Tongue (tissue), 2 donors: Measurements from ENCODE around the gene NHSL2. TPM values are rescaled to one million over a fixed set of nuclear protein-coding genes. Genes with fewer than 3 reads are reported as not detected.

Experiments used
- DNase-seq: peaks from one replicate; pipeline ENCODE4 v3.0.0-alpha.2; 2015
- total RNA-seq: library from RNA; depleted of rRNA; stranded (reverse); fragments of >200 nt; gene quantifications from one replicate; pipeline ENCODE4 v1.2.3, GENCODE V29; 2014

Gene NHSL2
- total RNA-seq, 1 donor from 2014 or later: 10.2 TPM

GRCh38 chrX:71992711-71993110 is 82.1 kb downstream of the NHSL2 start:
- DNase-seq: no peak

- no peak for DNase-seq
These were observed 82.7 kb downstream of the NHSL2 start for GRCh38 chrX:71993371-71993770.

DNA sequence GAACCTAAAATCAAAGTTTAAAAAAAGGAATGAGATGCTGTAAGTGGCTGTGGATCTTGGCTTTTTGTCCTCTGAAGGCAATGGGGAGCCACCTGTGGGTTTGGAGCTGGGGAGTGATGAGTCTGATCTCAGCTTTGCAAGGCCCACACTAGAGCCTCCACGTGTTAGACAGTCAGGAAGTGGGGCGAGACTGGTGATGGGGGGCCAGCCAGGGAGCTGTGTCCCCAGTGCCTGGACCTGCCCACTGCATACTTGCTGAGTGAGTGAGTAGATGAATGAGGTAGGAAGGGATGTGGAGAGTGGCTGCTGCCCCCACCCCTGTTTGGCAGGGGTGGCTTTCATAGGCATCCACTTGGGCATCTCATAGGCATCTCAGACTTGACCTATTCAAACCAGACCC is 84.0 kb downstream of the NHSL2 start:
- DNase-seq: no peak

- no peak for DNase-seq
These were observed 84.5 kb downstream of the NHSL2 start for GRCh38 chrX:71995122-71995521.

DNA sequence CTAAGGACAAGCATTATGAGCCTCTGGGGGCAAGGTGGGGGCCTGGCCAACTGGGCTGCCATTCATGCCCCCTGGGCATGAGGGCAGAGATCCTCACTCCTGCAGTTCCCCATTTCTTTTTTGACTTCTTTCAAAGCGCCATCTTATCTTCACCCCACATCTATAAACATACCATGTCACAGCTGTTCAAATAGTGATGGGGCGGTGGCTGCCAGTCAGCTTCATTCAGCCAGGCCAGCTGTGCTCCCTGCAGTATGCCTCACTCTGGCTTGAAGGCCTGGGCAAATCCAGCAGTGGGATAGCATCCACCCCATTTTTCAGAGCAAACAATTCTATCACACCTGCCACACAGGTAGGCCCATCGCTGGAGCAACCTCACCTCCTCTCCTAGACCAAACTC is 85.5 kb downstream of the NHSL2 start:
- DNase-seq: no peak

DNA sequence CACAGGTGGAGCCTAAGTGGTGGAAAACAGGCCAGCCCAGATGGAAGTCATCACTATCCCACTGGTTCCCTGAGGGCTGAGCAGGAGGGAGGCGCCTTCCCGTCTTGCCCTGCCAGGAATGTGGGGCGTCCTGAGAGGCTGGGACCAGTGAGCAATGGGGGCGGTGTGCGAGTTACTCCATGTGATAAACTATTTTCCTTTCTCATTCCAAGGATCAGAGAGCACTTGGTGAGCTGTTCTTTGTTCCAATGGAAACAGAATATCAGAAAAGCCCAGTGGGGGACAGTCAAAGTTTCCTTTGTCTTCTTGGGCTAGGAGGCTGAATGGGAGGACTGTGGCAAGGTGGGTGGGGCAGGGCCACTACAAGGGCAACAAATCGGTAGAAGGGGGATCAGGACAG is 86.2 kb downstream of the NHSL2 start:
- DNase-seq: no peak

GRCh38 chrX:71997320-71997719 is 86.7 kb downstream of the NHSL2 start:
- DNase-seq: no peak

- DNase-seq: peak; percentile 49
These were observed 88.3 kb downstream of the NHSL2 start for GRCh38 chrX:71998836-71999509.

DNA sequence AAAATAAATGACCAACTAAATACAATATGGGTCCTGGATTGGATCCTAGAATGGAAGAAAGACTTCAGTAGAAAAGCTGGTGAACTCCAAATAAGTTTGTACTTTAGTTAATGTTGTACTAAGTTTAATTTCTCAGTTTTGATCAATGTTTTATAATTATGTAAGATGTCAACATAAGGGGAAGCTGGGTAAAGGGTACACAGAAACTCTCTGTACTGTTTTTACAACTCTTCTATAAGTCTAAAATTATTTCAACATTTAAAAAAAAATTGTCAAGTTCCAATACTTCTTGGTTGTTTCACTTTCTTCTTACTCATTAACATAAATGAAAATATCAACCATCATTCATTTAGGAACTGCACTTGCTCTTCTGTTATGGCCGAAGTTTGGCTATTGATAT is 88.9 kb downstream of the NHSL2 start:
- no peak for DNase-seq

GRCh38 chrX:72001471-72001870 is 90.8 kb downstream of the NHSL2 start:
- DNase-seq: no peak

- DNase-seq: no peak
These were observed 91.3 kb downstream of the NHSL2 start for GRCh38 chrX:72001906-72002305.

- no peak for DNase-seq
These were observed 92.2 kb downstream of the NHSL2 start for GRCh38 chrX:72002875-72003274.

GRCh38 chrX:72003811-72004750 is 93.4 kb downstream of the NHSL2 start:
- DNase-seq: peak; percentile 69

- no peak for DNase-seq
These were observed 94.4 kb downstream of the NHSL2 start for GRCh38 chrX:72005046-72005445.

- no peak for DNase-seq
These were observed 95.8 kb downstream of the NHSL2 start for GRCh38 chrX:72006461-72006860.

DNA sequence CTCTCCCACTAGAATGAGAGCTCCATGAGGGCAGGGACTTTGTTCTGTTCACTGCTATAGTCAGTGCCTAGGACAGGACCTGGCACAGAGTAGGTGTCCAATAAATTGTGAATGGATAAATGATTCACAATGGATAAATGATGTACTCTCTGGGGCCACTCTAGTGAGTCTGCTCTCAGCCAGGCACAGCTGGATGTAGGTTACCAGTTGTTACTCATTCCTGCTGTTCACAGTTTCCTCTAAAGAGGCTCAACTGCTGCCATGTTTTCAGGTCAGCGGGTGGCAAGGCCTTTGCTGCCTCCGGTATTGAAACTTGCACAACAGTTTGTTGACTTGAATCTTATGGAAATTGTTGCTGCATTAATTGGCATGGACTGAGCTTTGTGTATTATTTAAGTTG is 99.1 kb downstream of the NHSL2 start:
- no peak for DNase-seq

DNA sequence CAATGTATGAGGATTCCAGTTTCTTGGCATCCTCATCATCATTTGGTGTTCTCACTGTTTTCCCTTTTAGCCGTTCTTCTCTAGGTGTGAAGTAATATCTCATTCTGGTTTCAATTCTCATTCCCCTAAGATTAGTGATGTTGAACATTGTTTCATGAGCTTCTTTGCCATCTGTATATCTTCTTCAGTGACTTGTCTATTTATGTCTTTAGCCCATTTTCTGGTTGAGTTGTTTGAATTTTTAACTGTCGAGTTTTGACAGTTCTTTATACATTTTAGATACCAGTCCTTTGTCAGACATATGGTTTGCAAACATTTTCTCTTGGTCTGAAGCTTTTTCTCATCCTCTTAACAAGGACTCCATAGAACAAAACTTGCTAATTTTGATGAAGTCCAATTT is 101.1 kb downstream of the NHSL2 start:
- no peak for DNase-seq

- no peak for DNase-seq
These were observed 104.7 kb downstream of the NHSL2 start for GRCh38 chrX:72015383-72015782.

DNA sequence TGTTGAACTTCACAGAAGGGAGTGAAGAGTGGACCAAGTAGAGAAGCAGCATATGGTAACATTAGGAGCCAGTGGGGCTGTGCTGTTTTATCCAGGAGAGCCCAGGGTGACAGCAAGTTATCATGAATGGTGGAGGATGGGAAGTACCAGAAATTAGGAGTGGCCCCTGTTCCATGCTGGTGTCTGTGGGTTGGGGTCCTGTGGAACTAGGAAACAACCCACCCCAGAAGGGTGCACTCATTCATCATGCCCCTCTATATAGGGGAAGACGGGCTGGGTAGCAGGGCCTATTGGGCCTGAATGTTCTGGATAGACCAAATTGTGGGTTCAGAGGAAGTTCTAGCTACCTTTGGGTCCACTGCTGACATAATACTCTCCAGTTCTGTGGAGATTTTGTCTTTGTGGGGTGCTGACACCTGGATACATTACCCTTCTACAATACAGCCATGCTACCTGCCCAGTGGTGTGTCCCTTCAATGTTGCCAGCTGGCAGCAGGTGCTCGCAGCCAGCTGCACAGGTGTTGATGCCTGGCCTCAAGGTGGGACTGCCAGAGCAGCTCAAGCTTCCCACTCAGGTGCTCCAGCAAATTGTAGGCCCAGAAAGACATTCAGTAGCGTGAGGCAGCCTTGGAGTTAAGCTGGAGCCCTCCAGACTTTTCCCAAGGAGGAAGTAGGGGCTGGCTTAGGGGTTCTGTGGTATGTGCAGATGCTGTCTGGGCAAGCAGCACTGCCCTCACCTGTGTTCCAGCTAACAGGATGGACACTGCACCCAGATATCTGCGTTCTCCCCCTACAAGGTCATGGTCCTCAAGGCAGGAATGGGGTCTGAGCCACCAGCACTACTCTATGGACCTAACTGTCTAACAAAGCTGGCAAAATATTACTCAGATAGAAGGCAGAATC is 106.5 kb downstream of the NHSL2 start:
- DNase-seq: no peak

GRCh38 chrX:72018277-72019112 is 107.8 kb downstream of the NHSL2 start:
- peak; percentile 89 for DNase-seq

DNA sequence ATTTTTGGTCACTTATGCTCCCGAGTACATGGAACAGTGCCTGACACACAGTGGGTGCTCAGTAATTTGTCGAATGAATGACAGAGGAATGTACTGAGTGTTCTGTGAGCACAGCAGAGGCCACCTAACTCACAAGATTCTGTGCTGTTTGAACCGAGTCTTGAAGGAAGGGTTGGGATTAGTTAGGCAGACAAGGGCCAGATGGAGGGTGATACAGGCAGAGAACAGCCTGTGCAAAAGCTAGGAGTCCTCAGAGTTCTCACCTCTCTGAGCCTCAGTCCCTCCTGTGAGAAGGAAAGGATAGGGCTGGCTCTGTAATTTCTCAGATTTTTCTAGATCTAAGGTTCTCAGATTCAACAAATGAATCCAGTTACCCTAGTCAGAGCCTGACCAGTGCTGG is 108.8 kb downstream of the NHSL2 start:
- DNase-seq: no peak

- DNase-seq: peak; percentile 72
These were observed 109.6 kb downstream of the NHSL2 start for GRCh38 chrX:72020204-72020603.
